ENCODE measurements around the gene ZDHHC11.

Gene ZDHHC11

DNA sequence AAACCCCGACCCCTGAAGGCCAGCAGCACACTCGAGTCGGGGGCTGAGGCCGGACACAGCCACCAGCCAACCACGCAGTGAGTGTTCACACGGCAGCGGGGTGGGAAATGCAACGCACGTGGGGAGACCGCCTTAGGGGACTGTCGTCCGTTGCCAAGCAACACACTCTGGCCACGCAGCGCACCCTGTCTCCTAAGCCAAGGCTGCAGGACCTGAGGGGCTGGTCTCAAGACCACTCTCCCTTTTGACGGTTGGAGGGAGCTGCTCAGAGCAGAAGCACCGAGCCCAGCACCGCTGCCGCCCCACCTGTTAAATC is 34.3 kb upstream of the ZDHHC11 start:
- no peaks in the 10 kb centered on the region for H3K9me3 ChIP-seq (ENCODE audit: insufficient read depth, low read depth, low read length)
- H2BK5ac ChIP-seq (ENCODE audit: low read depth, low read length, poor library complexity) = no peak overlapping the region
- no peak overlapping the region for H3K9ac ChIP-seq (ENCODE audit: low read length)

GRCh38 chr5:884345-885126 is 33.8 kb upstream of the ZDHHC11 start:
- Histone ChIP-seq H3K4ac (ENCODE audit: low read depth, low read length) (peak overlapping the region; percentile 7), H3K14ac (ENCODE audit: low read length) (no peak overlapping the region), H2BK12ac (ENCODE audit: low read length) (no peak overlapping the region), H4K12ac (ENCODE audit: low read depth, low read length) (peak overlapping the region; percentile 10), H2AK5ac (ENCODE audit: low read length) (no peak overlapping the region), H3K36me3 (ENCODE audit: control insufficient read depth in 1 of 2, insufficient read depth in 2 of 2, low read length in 2 of 2) (peaks cover 71 to 82% of the 10 kb centered on the region in 2 experiments), H3K9me3 (ENCODE audit: insufficient read depth, low read depth, low read length) (no peaks in the 10 kb centered on the region), H2BK5ac (ENCODE audit: low read depth, low read length, poor library complexity) (no peak overlapping the region), H3K4me3 (ENCODE audit: low read depth, low read length) (no peak overlapping the region), H3K79me1 (ENCODE audit: low read length) (no peaks in the 10 kb centered on the region), H3K27me3 (ENCODE audit: insufficient read depth, low read length) (no peaks in the 10 kb centered on the region), H4K91ac (ENCODE audit: low read depth, low read length) (no peak overlapping the region), H3K18ac (ENCODE audit: low read length) (no peak overlapping the region), H3K9ac (ENCODE audit: low read length) (no peak overlapping the region), H3K79me2 (ENCODE audit: control insufficient read depth, insufficient read depth, low read length, poor library complexity) (no peaks in the 10 kb centered on the region), H3K4me2 (ENCODE audit: low read length) (no peak overlapping the region), H3K27ac (ENCODE audit: low read depth, low read length) (no peak overlapping the region), H3K23ac (ENCODE audit: low read length) (no peak overlapping the region), H2AFZ (ENCODE audit: insufficient read depth, low read length, poor library complexity) (no peak overlapping the region), H4K8ac (ENCODE audit: low read depth, low read length) (no peak overlapping the region), H3K4me1 (ENCODE audit: control insufficient read depth in 1 of 2, insufficient read depth in 2 of 2, low read length in 2 of 2) (no peaks in the 10 kb centered on the region), H2BK120ac (ENCODE audit: insufficient read depth, low read length, poor library complexity) (no peak overlapping the region)
- no CpG with 5 or more reads among the region's 16 CpGs for WGBS (ENCODE audit: extremely low coverage, insufficient coverage, insufficient read length)
- no peak for DNase-seq

More for the DNA sequence above, 34.3 kb upstream of the ZDHHC11 start:
- no peak overlapping the region for H2AK5ac ChIP-seq (ENCODE audit: low read length)
- H3K27ac ChIP-seq (ENCODE audit: low read depth, low read length) = no peak overlapping the region
- no peaks in the 10 kb centered on the region for H3K4me1 ChIP-seq (ENCODE audit: control insufficient read depth in 1 of 2, insufficient read depth in 2 of 2, low read length in 2 of 2)
- H4K91ac ChIP-seq (ENCODE audit: low read depth, low read length) = no peak overlapping the region
- no peak overlapping the region for H3K4me2 ChIP-seq (ENCODE audit: low read length)
- no peak overlapping the region for H2BK120ac ChIP-seq (ENCODE audit: insufficient read depth, low read length, poor library complexity)
- no peak overlapping the region for H3K14ac ChIP-seq (ENCODE audit: low read length)
- peaks cover 74 to 88% of the 10 kb centered on the region in 2 experiments for H3K36me3 ChIP-seq (ENCODE audit: control insufficient read depth in 1 of 2, insufficient read depth in 2 of 2, low read length in 2 of 2)
- no peak for DNase-seq
- H3K18ac ChIP-seq (ENCODE audit: low read length) = no peak overlapping the region
- WGBS (ENCODE audit: extremely low coverage, insufficient coverage, insufficient read length) = no CpG with 5 or more reads among the region's 18 CpGs
- no peak overlapping the region for H3K23ac ChIP-seq (ENCODE audit: low read length)
- H3K79me2 ChIP-seq (ENCODE audit: control insufficient read depth, insufficient read depth, low read length, poor library complexity) = no peaks in the 10 kb centered on the region
- H3K27me3 ChIP-seq (ENCODE audit: insufficient read depth, low read length) = no peaks in the 10 kb centered on the region
- no peak overlapping the region for H2AFZ ChIP-seq (ENCODE audit: insufficient read depth, low read length, poor library complexity)
- H2BK12ac ChIP-seq (ENCODE audit: low read length) = no peak overlapping the region
- H3K4me3 ChIP-seq (ENCODE audit: low read depth, low read length) = no peak overlapping the region
- peak overlapping the region; percentile 10 for H4K12ac ChIP-seq (ENCODE audit: low read depth, low read length)
- H4K8ac ChIP-seq (ENCODE audit: low read depth, low read length) = no peak overlapping the region
- H3K79me1 ChIP-seq (ENCODE audit: low read length) = no peaks in the 10 kb centered on the region
- H3K4ac ChIP-seq (ENCODE audit: low read depth, low read length) = no peak overlapping the region

DNA sequence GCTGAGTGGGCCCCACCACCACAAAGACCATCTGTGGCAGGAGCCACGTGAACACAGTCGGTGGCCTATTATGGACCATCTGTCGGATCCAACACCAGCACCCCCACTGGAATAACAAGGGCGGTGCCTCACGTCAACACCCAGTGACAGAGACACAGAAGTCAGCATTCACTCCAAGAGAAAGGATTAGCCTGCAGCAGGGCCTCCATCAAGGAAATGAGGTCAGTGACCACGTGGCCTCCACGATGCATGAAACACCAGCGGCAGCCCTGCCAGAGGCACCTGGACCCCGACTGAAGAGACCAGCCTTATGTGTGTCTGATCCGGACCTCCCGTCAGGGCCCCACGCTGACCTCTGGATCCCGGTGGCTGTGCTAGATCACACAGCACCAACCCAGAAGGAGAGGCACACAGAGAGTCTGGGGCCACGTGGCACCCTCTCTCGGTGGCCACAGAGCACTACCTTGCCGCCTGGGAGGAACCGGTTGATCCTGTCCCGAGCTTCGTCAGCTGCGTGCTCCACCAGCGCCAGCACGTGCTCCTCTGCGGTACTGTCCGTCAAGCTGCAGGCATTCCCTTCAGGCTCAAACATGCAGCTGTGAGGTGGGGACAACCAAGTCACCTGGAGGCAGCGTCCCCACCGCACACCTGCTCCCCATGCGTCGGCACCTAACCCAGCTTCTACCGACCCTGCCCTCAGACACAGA is 32.8 kb upstream of the ZDHHC11 start:
- Histone ChIP-seq H4K8ac (ENCODE audit: low read depth, low read length) (no peak overlapping the region), H3K14ac (ENCODE audit: low read length) (no peak overlapping the region), H2BK120ac (ENCODE audit: insufficient read depth, low read length, poor library complexity) (no peak overlapping the region), H2BK5ac (ENCODE audit: low read depth, low read length, poor library complexity) (no peak overlapping the region), H3K9me3 (ENCODE audit: insufficient read depth, low read depth, low read length) (no peaks in the 10 kb centered on the region), H3K4me2 (ENCODE audit: low read length) (no peak overlapping the region), H2BK12ac (ENCODE audit: low read length) (no peak overlapping the region), H3K36me3 (ENCODE audit: control insufficient read depth in 1 of 2, insufficient read depth in 2 of 2, low read length in 2 of 2) (peaks cover 68 to 77% of the 10 kb centered on the region in 2 experiments), H3K27ac (ENCODE audit: low read depth, low read length) (no peak overlapping the region), H3K4me1 (ENCODE audit: control insufficient read depth in 1 of 2, insufficient read depth in 2 of 2, low read length in 2 of 2) (no peaks in the 10 kb centered on the region), H2AFZ (ENCODE audit: insufficient read depth, low read length, poor library complexity) (no peak overlapping the region), H3K79me1 (ENCODE audit: low read length) (no peaks in the 10 kb centered on the region), H3K27me3 (ENCODE audit: insufficient read depth, low read length) (no peaks in the 10 kb centered on the region), H3K79me2 (ENCODE audit: control insufficient read depth, insufficient read depth, low read length, poor library complexity) (no peaks in the 10 kb centered on the region), H3K4me3 (ENCODE audit: low read depth, low read length) (no peak overlapping the region), H3K9ac (ENCODE audit: low read length) (no peak overlapping the region), H3K18ac (ENCODE audit: low read length) (no peak overlapping the region), H2AK5ac (ENCODE audit: low read length) (no peak overlapping the region), H4K91ac (ENCODE audit: low read depth, low read length) (no peak overlapping the region), H3K4ac (ENCODE audit: low read depth, low read length) (no peak overlapping the region), H3K23ac (ENCODE audit: low read length) (no peak overlapping the region), H4K12ac (ENCODE audit: low read depth, low read length) (no peak overlapping the region)
- no peak for DNase-seq
- WGBS (ENCODE audit: extremely low coverage, insufficient coverage, insufficient read length) = no CpG with 5 or more reads among the region's 29 CpGs

DNA sequence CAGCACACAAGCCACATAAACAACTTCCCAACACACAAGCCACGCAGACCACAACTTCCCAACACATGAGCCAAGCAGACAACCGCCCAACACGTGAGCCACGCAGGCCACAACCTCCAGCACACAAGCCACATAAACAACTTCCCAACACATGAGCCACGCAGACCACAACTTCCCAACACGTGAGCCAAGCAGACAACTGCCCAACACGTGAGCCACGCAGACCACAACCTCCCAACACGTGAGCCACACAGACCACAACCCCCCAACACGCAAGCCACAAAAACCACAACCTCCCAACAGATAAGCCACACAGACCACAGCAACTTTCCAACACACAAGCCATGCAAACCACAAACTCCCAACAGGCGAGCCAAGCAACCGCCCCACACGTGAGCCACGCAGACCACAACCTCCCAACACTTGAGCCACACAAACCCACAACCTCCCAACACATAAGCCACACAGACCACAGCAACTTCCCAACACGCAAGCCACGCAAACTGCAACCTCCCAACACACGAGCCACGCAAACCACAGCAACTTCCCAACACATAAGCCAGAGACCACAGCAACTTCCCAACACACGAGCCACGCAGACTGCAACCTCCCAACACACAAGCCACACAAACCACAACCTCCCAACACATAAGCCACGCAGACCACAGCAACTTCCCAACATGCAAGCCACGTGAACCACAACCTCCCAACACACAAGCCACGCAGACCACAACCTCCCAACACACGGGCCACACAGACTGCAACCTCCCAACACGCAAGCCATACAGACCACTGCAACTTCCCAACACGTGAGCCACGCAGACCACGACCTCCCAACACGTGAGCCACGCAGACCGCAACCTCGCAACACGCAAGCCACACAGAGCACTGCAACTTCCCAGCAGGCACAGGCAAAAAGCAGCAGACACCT is 31.7 kb upstream of the ZDHHC11 start:
- H4K8ac ChIP-seq (ENCODE audit: low read depth, low read length) = no peak overlapping the region
- H2AK5ac ChIP-seq (ENCODE audit: low read length) = no peak overlapping the region
- H4K12ac ChIP-seq (ENCODE audit: low read depth, low read length) = no peak overlapping the region
- peaks cover 72 to 76% of the 10 kb centered on the region in 2 experiments for H3K36me3 ChIP-seq (ENCODE audit: control insufficient read depth in 1 of 2, insufficient read depth in 2 of 2, low read length in 2 of 2)
- H3K14ac ChIP-seq (ENCODE audit: low read length) = no peak overlapping the region
- no peak overlapping the region for H2BK12ac ChIP-seq (ENCODE audit: low read length)
- no peak overlapping the region for H3K23ac ChIP-seq (ENCODE audit: low read length)
- H3K27me3 ChIP-seq (ENCODE audit: insufficient read depth, low read length) = no peaks in the 10 kb centered on the region
- H4K91ac ChIP-seq (ENCODE audit: low read depth, low read length) = no peak overlapping the region
- no peak overlapping the region for H2BK120ac ChIP-seq (ENCODE audit: insufficient read depth, low read length, poor library complexity)
- H3K79me2 ChIP-seq (ENCODE audit: control insufficient read depth, insufficient read depth, low read length, poor library complexity) = no peaks in the 10 kb centered on the region
- no peak overlapping the region for H3K27ac ChIP-seq (ENCODE audit: low read depth, low read length)
- no peak for DNase-seq
- peak overlapping the region; percentile 11 for H3K18ac ChIP-seq (ENCODE audit: low read length)
- H3K4me2 ChIP-seq (ENCODE audit: low read length) = no peak overlapping the region
- no peaks in the 10 kb centered on the region for H3K4me1 ChIP-seq (ENCODE audit: control insufficient read depth in 1 of 2, insufficient read depth in 2 of 2, low read length in 2 of 2)
- H3K79me1 ChIP-seq (ENCODE audit: low read length) = no peaks in the 10 kb centered on the region
- H3K9ac ChIP-seq (ENCODE audit: low read length) = no peak overlapping the region
- no peak overlapping the region for H3K4ac ChIP-seq (ENCODE audit: low read depth, low read length)
- H2BK5ac ChIP-seq (ENCODE audit: low read depth, low read length, poor library complexity) = no peak overlapping the region
- peaks cover 3% of the 10 kb centered on the region for H3K9me3 ChIP-seq (ENCODE audit: insufficient read depth, low read depth, low read length)
- no CpG with 5 or more reads among the region's 33 CpGs for WGBS (ENCODE audit: extremely low coverage, insufficient coverage, insufficient read length)
- no peak overlapping the region for H3K4me3 ChIP-seq (ENCODE audit: low read depth, low read length)
- H2AFZ ChIP-seq (ENCODE audit: insufficient read depth, low read length, poor library complexity) = no peak overlapping the region
